H9 (cell line): Measurements from ENCODE around the gene RARS2. TPM values are rescaled to one million over a fixed set of nuclear protein-coding genes. Genes with fewer than 3 reads are reported as not detected.

Experiments
- DNase-seq: peaks from one replicate; pipeline ENCODE4 v3.0.0-alpha.2; 2017
- H2AFZ ChIP-seq: one replicate; pipeline ENCODE4 v1.6.1; 2013; ENCODE audit warnings: mild to moderate bottlenecking, low read length, control low read depth, moderate library complexity
- H2AK5ac ChIP-seq: 2 replicates; pipeline ENCODE4 v1.6.1; 2013; ENCODE audit warnings: low read length, control low read depth, mixed read lengths; ENCODE audit not compliant: insufficient read length
- H2BK120ac ChIP-seq: one replicate; pipeline ENCODE4 v1.6.1; 2013; ENCODE audit warnings: low read depth, mild to moderate bottlenecking, low read length, control low read depth, inconsistent platforms; ENCODE audit not compliant: poor library complexity, severe bottlenecking
- H2BK12ac ChIP-seq: 2 replicates; pipeline ENCODE4 v1.6.1; 2013; ENCODE audit warnings: low read length, control low read depth, mixed read lengths, low read depth; ENCODE audit not compliant: insufficient read length
- H2BK15ac ChIP-seq: 2 replicates; pipeline ENCODE4 v1.6.1; 2013; ENCODE audit warnings: low read depth, low read length, control low read depth
- H2BK20ac ChIP-seq: one replicate; pipeline ENCODE4 v1.6.1; 2013; ENCODE audit warnings: low read depth, mild to moderate bottlenecking, low read length, control low read depth, inconsistent platforms; ENCODE audit not compliant: poor library complexity, severe bottlenecking
- H2BK5ac ChIP-seq: 2 replicates; pipeline ENCODE4 v1.6.1; 2013; ENCODE audit warnings: low read length, control low read depth, mixed read lengths; ENCODE audit not compliant: insufficient read length
- H3K14ac ChIP-seq: 2 replicates; pipeline ENCODE4 v1.6.1; 2013; ENCODE audit warnings: low read length, control low read depth; ENCODE audit not compliant: insufficient read depth
- H3K18ac ChIP-seq: 2 replicates; pipeline ENCODE4 v1.6.1; 2013; ENCODE audit warnings: low read depth, mild to moderate bottlenecking, mixed read lengths, low read length, control low read depth; ENCODE audit not compliant: insufficient read length
- H3K23ac ChIP-seq: 2 replicates; pipeline ENCODE4 v1.6.1; 2013; ENCODE audit warnings: low read length, control low read depth, mixed read lengths, low read depth; ENCODE audit not compliant: insufficient read length
- H3K23me2 ChIP-seq: 2 replicates; pipeline ENCODE4 v1.6.1; 2013; ENCODE audit warnings: low read depth, mild to moderate bottlenecking, mixed read lengths, low read length, control low read depth; ENCODE audit not compliant: insufficient read length, poor library complexity, severe bottlenecking
- H3K27ac ChIP-seq: 2 replicates; pipeline ENCODE4 v1.5.1; 2013; ENCODE audit warnings: low read length, control low read depth, mixed read lengths, low read depth; ENCODE audit not compliant: insufficient read length
- H3K27me3 ChIP-seq: 2 replicates; pipeline ENCODE4 v1.6.1; 2013; ENCODE audit warnings: low read length, control low read depth, inconsistent platforms; ENCODE audit not compliant: insufficient read depth
- H3K4ac ChIP-seq: 2 replicates; pipeline ENCODE4 v1.6.1; 2013; ENCODE audit warnings: low read depth, mild to moderate bottlenecking, control low read depth, inconsistent platforms, low read length, moderate library complexity
- H3K4me1 ChIP-seq: 2 replicates; pipeline ENCODE4 v1.6.1; 2013; ENCODE audit warnings: low read length, control low read depth, inconsistent platforms; ENCODE audit not compliant: insufficient read depth
- H3K4me2 ChIP-seq: 2 replicates; pipeline ENCODE4 v1.6.1; 2013; ENCODE audit warnings: low read length, control low read depth, mixed read lengths; ENCODE audit not compliant: insufficient read length, insufficient read depth
- H3K56ac ChIP-seq: 2 replicates; pipeline ENCODE4 v1.6.1; 2013; ENCODE audit warnings: low read depth, mild to moderate bottlenecking, mixed read lengths, low read length, control low read depth; ENCODE audit not compliant: insufficient read length
- H3K79me1 ChIP-seq: 2 replicates; pipeline ENCODE4 v1.6.1; 2013; ENCODE audit warnings: low read depth, mild to moderate bottlenecking, moderate library complexity, low read length, control low read depth, inconsistent platforms; ENCODE audit not compliant: insufficient read depth, poor library complexity, severe bottlenecking
- H3K79me2 ChIP-seq: 2 replicates; pipeline ENCODE4 v1.6.1; 2013; ENCODE audit warnings: low read length, control low read depth, inconsistent platforms; ENCODE audit not compliant: insufficient read depth
- H3K9ac ChIP-seq: 2 replicates; pipeline ENCODE4 v1.6.1; 2013; ENCODE audit warnings: low read length, control low read depth, mixed read lengths; ENCODE audit not compliant: insufficient read length; ENCODE audit errors: extremely low read depth
- H3K9me3 ChIP-seq: one replicate; pipeline ENCODE4 v1.6.1; 2013; ENCODE audit warnings: low read depth, low read length, inconsistent platforms; ENCODE audit not compliant: control insufficient read depth
- H3T11ph ChIP-seq: one replicate; pipeline ENCODE4 v1.6.1; 2013; ENCODE audit warnings: mild to moderate bottlenecking, low read length, control low read depth, inconsistent platforms
- H4K20me1 ChIP-seq: one replicate; pipeline ENCODE4 v1.6.1; 2013; ENCODE audit not compliant: control insufficient read depth, insufficient read length, insufficient read depth
- H4K5ac ChIP-seq: 2 replicates; pipeline ENCODE4 v1.6.1; 2013; ENCODE audit warnings: low read depth, mild to moderate bottlenecking, mixed read lengths, low read length, control low read depth; ENCODE audit not compliant: insufficient read length
- H4K8ac ChIP-seq: replicated peaks from 2 replicates; pipeline ENCODE4 v1.6.1; 2013; ENCODE audit warnings: low read length, control low read depth, mixed read lengths, low read depth; ENCODE audit not compliant: insufficient read length
- H4K91ac ChIP-seq: 2 replicates; pipeline ENCODE4 v1.6.1; 2013; ENCODE audit warnings: low read depth, mild to moderate bottlenecking, moderate library complexity, mixed read lengths, low read length, control low read depth; ENCODE audit not compliant: insufficient read length
- H3K27ac Mint-ChIP-seq, 3 experiments: 2 replicates in 2 of 3; 3 replicates in 1 of 3; pipeline ENCODE4 v1.8.0; 2020 to 2021; ENCODE audit warnings: mixed read lengths in 3 of 3, mild to moderate bottlenecking in 1 of 3, moderate library complexity in 1 of 3
- H3K27me3 Mint-ChIP-seq: 2 replicates; pipeline ENCODE4 v1.8.0; 2021; ENCODE audit warnings: low read depth, mild to moderate bottlenecking, moderate library complexity, mixed read lengths
- H3K36me3 Mint-ChIP-seq, 3 experiments: 2 replicates in 2 of 3; 3 replicates in 1 of 3; pipeline ENCODE4 v1.8.0; 2020 to 2021; ENCODE audit warnings: low read depth in 3 of 3, mixed read lengths in 3 of 3; ENCODE audit not compliant: insufficient read depth in 1 of 3
- H3K4me1 Mint-ChIP-seq, 2 experiments: 2 replicates each; pipeline ENCODE4 v1.8.0; 2020; ENCODE audit warnings: mixed read lengths in 2 of 2
- H3K4me3 Mint-ChIP-seq, 2 experiments: 2 replicates in 1 of 2; 3 replicates in 1 of 2; pipeline ENCODE4 v1.8.0; 2020 to 2021; ENCODE audit warnings: mild to moderate bottlenecking in 2 of 2, mixed read lengths in 2 of 2, moderate library complexity in 1 of 2
- H3K9me3 Mint-ChIP-seq, 2 experiments: 2 replicates in 1 of 2; 3 replicates in 1 of 2; pipeline ENCODE4 v1.8.0; 2020; ENCODE audit warnings: mild to moderate bottlenecking in 2 of 2, mixed read lengths in 2 of 2, moderate library complexity in 1 of 2
- CTCF ChIP-seq: fragments of 200-600 bp; sonication (generic); conservative IDR thresholded peaks from 3 replicates; pipeline ENCODE4 v1.8.0; 2021; ENCODE audit warnings: antibody characterized with exemption, mild to moderate bottlenecking
- WGBS: extraction: QIAGEN DNeasy Blood & Tissue Kit; methylation state at CpG from one replicate; pipeline ENCODE4 v1.1.7; 2013; ENCODE audit warnings: missing lambda C conversion rate, low lambda C conversion rate, mixed read lengths; ENCODE audit not compliant: insufficient read length; ENCODE audit errors: extremely low coverage; 5-methylcytosine and 5-hydroxymethylcytosine counted together
- total RNA-seq: library from RNA; stranded (reverse); gene quantifications from 2 replicates; pipeline ENCODE4 v1.2.1, GENCODE V29; 2021

RARS2 gene
- total RNA-seq, 1 experiment from 2014 or later = 45.1 TPM

GRCh38 chr6:87518453-87518852 is 71.3 kb downstream of the RARS2 start:
- Histone ChIP-seq H3K9me3 (no peaks in the 10 kb centered on the region), H3K9ac (no peak overlapping the region), H2BK20ac (no peak overlapping the region), H3K4me2 (no peak overlapping the region), H2BK120ac (no peak overlapping the region), H3K4ac (no peak overlapping the region), H3K14ac (no peak overlapping the region), H4K5ac (no peak overlapping the region), H3K79me2 (no peaks in the 10 kb centered on the region), H4K20me1 (no peaks in the 10 kb centered on the region), H3K79me1 (no peaks in the 10 kb centered on the region), H3K18ac (no peak overlapping the region), H3K23me2 (no peaks in the 10 kb centered on the region), H2BK5ac (no peak overlapping the region), H4K8ac (no peak overlapping the region), H3K56ac (no peak overlapping the region), H3T11ph (no peak overlapping the region), H3K4me1 (no peaks in the 10 kb centered on the region), H2BK15ac (no peak overlapping the region), H2AK5ac (no peak overlapping the region), H3K27me3 (no peaks in the 10 kb centered on the region), H3K23ac (no peak overlapping the region), H3K27ac (no peak overlapping the region), H4K91ac (no peak overlapping the region), H2BK12ac (no peak overlapping the region), H2AFZ (no peak overlapping the region)
- DNase-seq = no peak
- Mint-ChIP-seq H3K9me3 (no peaks in the 10 kb centered on the region), H3K36me3 (peaks cover 17 to 76% (median 64%) of the 10 kb centered on the region in 3 experiments; a peak in 6 of 7 replicates), H3K4me1 (no peaks in the 10 kb centered on the region), H3K27ac (no peak overlapping the region), H3K27me3 (no peaks in the 10 kb centered on the region), H3K4me3 (no peak overlapping the region)
- TF ChIP-seq CTCF = no peak
- no CpG with 5 or more reads among the region's 8 CpGs for WGBS
